ENCODE measurements around the gene PLXNA2. TPM values are rescaled to one million over a fixed set of nuclear protein-coding genes. Genes with fewer than 3 reads are reported as not detected.

Gene PLXNA2
- total and polyA plus RNA-seq, 2 of the 13 experiments (the other 11 are each of a cell fraction or from before 2014, with no cell fraction given) = 1.1 to 2.1 TPM

- H3K4me2 ChIP-seq (ENCODE audit: low read depth, low read length) = no peak overlapping the region
- H3K4me1 ChIP-seq (ENCODE audit: insufficient read depth, low read length) = no peaks in the 10 kb centered on the region
- in situ Hi-C loops (cut with HindIII; ENCODE audit: extremely low pct_ligation_motif_present, low pct_unique_long_range_greater_than_20kb) = no loop called here
- TF ChIP-seq MXD4 (CRISPR knock-in tag; IDR thresholded peaks at IDR 0.05) (no peak), PCBP2 (optimal IDR thresholded peaks at IDR 0.05; ENCODE audit: low read depth, low read length, poor library complexity, severe bottlenecking) (no peak), GMEB2 (CRISPR knock-in tag; IDR thresholded peaks at IDR 0.05; ENCODE audit: low read depth) (no peak), ZNF136 (CRISPR knock-in tag; IDR thresholded peaks at IDR 0.05; ENCODE audit: low read depth) (no peak), ZNF782 (CRISPR knock-in tag; IDR thresholded peaks at IDR 0.05; ENCODE audit: borderline replicate concordance) (no peak), SAFB2 (CRISPR knock-in tag; IDR thresholded peaks at IDR 0.05; ENCODE audit: borderline replicate concordance, low read depth) (no peak), ZBTB7A (CRISPR knock-in tag; IDR thresholded peaks at IDR 0.05) (no peak), ZKSCAN5 (CRISPR knock-in tag; IDR thresholded peaks at IDR 0.05) (no peak), HNF1A (IDR thresholded peaks at IDR 0.05; ENCODE audit: low read depth) (no peak), HNF1A (CRISPR knock-in tag; IDR thresholded peaks at IDR 0.05; ENCODE audit: borderline replicate concordance) (no peak), U2AF2 (IDR thresholded peaks at IDR 0.05; ENCODE audit: low read depth, low read length) (no peak), KLF12 (CRISPR knock-in tag; IDR thresholded peaks at IDR 0.05; ENCODE audit: borderline replicate concordance) (no peak)
- TF ChIP-seq, protein P1, sequence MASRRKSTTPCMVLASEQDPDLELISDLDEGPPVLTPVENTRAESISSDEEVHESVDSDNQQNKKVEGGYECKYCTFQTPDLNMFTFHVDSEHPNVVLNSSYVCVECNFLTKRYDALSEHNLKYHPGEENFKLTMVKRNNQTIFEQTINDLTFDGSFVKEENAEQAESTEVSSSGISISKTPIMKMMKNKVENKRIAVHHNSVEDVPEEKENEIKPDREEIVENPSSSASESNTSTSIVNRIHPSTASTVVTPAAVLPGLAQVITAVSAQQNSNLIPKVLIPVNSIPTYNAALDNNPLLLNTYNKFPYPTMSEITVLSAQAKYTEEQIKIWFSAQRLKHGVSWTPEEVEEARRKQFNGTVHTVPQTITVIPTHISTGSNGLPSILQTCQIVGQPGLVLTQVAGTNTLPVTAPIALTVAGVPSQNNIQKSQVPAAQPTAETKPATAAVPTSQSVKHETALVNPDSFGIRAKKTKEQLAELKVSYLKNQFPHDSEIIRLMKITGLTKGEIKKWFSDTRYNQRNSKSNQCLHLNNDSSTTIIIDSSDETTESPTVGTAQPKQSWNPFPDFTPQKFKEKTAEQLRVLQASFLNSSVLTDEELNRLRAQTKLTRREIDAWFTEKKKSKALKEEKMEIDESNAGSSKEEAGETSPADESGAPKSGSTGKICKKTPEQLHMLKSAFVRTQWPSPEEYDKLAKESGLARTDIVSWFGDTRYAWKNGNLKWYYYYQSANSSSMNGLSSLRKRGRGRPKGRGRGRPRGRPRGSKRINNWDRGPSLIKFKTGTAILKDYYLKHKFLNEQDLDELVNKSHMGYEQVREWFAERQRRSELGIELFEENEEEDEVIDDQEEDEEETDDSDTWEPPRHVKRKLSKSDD (CRISPR knock-in tag; IDR thresholded peaks at IDR 0.05; ENCODE audit: low read depth) = no peak
- H3K9ac ChIP-seq (ENCODE audit: insufficient read depth, low read depth, low read length) = no peak overlapping the region
- BruUV-seq (replicated peaks) = no TSS peak
- ATAC-seq (no peak), DNase-seq (ENCODE audit: low spot score) (no peak), FAIRE-seq (no peak)
- POLR2A ChIA-PET = no interaction called here
- H3K36me3 ChIP-seq (replicated peaks in 1 of 2; ENCODE audit: control insufficient read depth in 1 of 2, insufficient read depth in 2 of 2, low read length in 2 of 2) = peaks cover 0 to 2% of the 10 kb centered on the region in 2 experiments; a peak in 1 of 5 replicates
- H3K4me3 ChIP-seq (replicated peaks in 1 of 3; ENCODE audit: insufficient read depth in 1 of 3, low read depth in 2 of 3, low read length in 3 of 3) = no peak overlapping the region
- no peaks in the 10 kb centered on the region for H3K9me3 ChIP-seq (ENCODE audit: low read length)
- no peaks in the 10 kb centered on the region for H3K27me3 ChIP-seq (ENCODE audit: control insufficient read depth in 1 of 2, insufficient read depth in 2 of 2, low read length in 2 of 2)
- CTCF ChIA-PET (ENCODE audit: low intra/inter-chr PET ratio, low total read pairs) = interaction anchor here (0.8 to 1.0 kb wide), 2 partner anchors 71 to 152 kb away, joined by 3 to 4 read pairs; no protein-coding TSS in a partner anchor
- intact Hi-C loops (cut with micrococcal nuclease; ENCODE audit: unreplicated experiment) = loop anchor here (1.0 kb wide), 1 partner anchor 72 kb away; no protein-coding TSS in a partner anchor
- H3K27ac ChIP-seq (ENCODE audit: extremely low read length, insufficient read depth, low read length) = no peak overlapping the region
- no peaks in the 10 kb centered on the region for H4K20me1 ChIP-seq (ENCODE audit: insufficient read depth, low read length)
- no peaks in the 10 kb centered on the region for H3K79me2 ChIP-seq (ENCODE audit: insufficient read depth, low read length)
- H2AFZ ChIP-seq (ENCODE audit: low read length) = no peak overlapping the region
- 86% methylated on average over 3 of the region's 3 CpGs for WGBS (ENCODE audit: low lambda C conversion rate)
Observed at GRCh38 chr1:208093046-208093445, 151.1 kb downstream of the PLXNA2 start.

Measured in HepG2 (cell line).